ENCODE results near the gene SPHK2.

The SPHK2 gene

GRCh38 chr19:48628486-48629296 is 9.4 kb downstream of the SPHK2 start:
- H3K36me3 ChIP-seq (ENCODE audit: control insufficient read depth, low read length) = peaks cover 39% of the 10 kb centered on the region
- H3K27me3 ChIP-seq (ENCODE audit: control insufficient read depth, low read length) = no peaks in the 10 kb centered on the region
- no peak overlapping the region for H3K27ac ChIP-seq (ENCODE audit: low read depth, low read length)
- H3K79me2 ChIP-seq (ENCODE audit: control insufficient read depth, low read length) = peaks cover 20% of the 10 kb centered on the region
- peaks cover 4% of the 10 kb centered on the region; the same call in 1 of the 2 replicates for H3F3A ChIP-seq (ENCODE audit: control insufficient read depth, insufficient read depth)
- H3K4me1 ChIP-seq (ENCODE audit: control insufficient read depth, low read length) = peaks cover 20% of the 10 kb centered on the region
- no peak overlapping the region for H3K4me3 ChIP-seq (ENCODE audit: low read length)
- H4K20me1 ChIP-seq (ENCODE audit: control insufficient read depth, insufficient read depth, low read depth, low read length) = no peaks in the 10 kb centered on the region
- no peak overlapping the region for H3K4me2 ChIP-seq (ENCODE audit: low read length)
- H3K9me3 ChIP-seq (ENCODE audit: control insufficient read depth, insufficient read depth, low read length) = no peaks in the 10 kb centered on the region
- no peak for TF ChIP-seq EZH2phosphoT487 (IDR thresholded peaks at IDR 0.05; ENCODE audit: borderline replicate concordance, low read length)
- no peak for TF ChIP-seq CTCF (IDR thresholded peaks at IDR 0.05; ENCODE audit: low read depth, low read length, poor library complexity, severe bottlenecking)
- H3K9me2 ChIP-seq (replicated peaks; ENCODE audit: control insufficient read depth, low read length) = no peaks in the 10 kb centered on the region

GRCh38 chr19:48629297-48629598 is 9.9 kb downstream of the SPHK2 start:
- peaks cover 4% of the 10 kb centered on the region; the same call in 1 of the 2 replicates for H3F3A ChIP-seq (ENCODE audit: control insufficient read depth, insufficient read depth)
- TF ChIP-seq CTCF (IDR thresholded peaks at IDR 0.05; ENCODE audit: low read depth, low read length, poor library complexity, severe bottlenecking) (no peak), EZH2phosphoT487 (IDR thresholded peaks at IDR 0.05; ENCODE audit: borderline replicate concordance, low read length) (no peak)
- H3K4me1 ChIP-seq (ENCODE audit: control insufficient read depth, low read length) = peaks cover 23% of the 10 kb centered on the region
- no peak overlapping the region for H3K27ac ChIP-seq (ENCODE audit: low read depth, low read length)
- H4K20me1 ChIP-seq (ENCODE audit: control insufficient read depth, insufficient read depth, low read depth, low read length) = no peaks in the 10 kb centered on the region
- no peak overlapping the region for H3K4me3 ChIP-seq (ENCODE audit: low read length)
- no peaks in the 10 kb centered on the region for H3K27me3 ChIP-seq (ENCODE audit: control insufficient read depth, low read length)
- no peaks in the 10 kb centered on the region for H3K9me3 ChIP-seq (ENCODE audit: control insufficient read depth, insufficient read depth, low read length)
- H3K9me2 ChIP-seq (replicated peaks; ENCODE audit: control insufficient read depth, low read length) = no peaks in the 10 kb centered on the region
- H3K4me2 ChIP-seq (ENCODE audit: low read length) = no peak overlapping the region
- H3K36me3 ChIP-seq (ENCODE audit: control insufficient read depth, low read length) = peaks cover 39% of the 10 kb centered on the region
- peaks cover 23% of the 10 kb centered on the region for H3K79me2 ChIP-seq (ENCODE audit: control insufficient read depth, low read length)

- no peak overlapping the region for H3K4me2 ChIP-seq (ENCODE audit: low read length)
These were observed 10.4 kb downstream of the SPHK2 start for GRCh38 chr19:48629599-48630295.

More at GRCh38 chr19:48629599-48630295, 10.4 kb downstream of the SPHK2 start:
- H3K4me1 ChIP-seq (ENCODE audit: control insufficient read depth, low read length) = peaks cover 22% of the 10 kb centered on the region
- no peaks in the 10 kb centered on the region for H4K20me1 ChIP-seq (ENCODE audit: control insufficient read depth, insufficient read depth, low read depth, low read length)
- H3F3A ChIP-seq (ENCODE audit: control insufficient read depth, insufficient read depth) = peaks cover 4% of the 10 kb centered on the region; the same call in 1 of the 2 replicates
- H3K27me3 ChIP-seq (ENCODE audit: control insufficient read depth, low read length) = no peaks in the 10 kb centered on the region
- no peak overlapping the region for H3K27ac ChIP-seq (ENCODE audit: low read depth, low read length)
- TF ChIP-seq EZH2phosphoT487 (IDR thresholded peaks at IDR 0.05; ENCODE audit: borderline replicate concordance, low read length) (no peak), CTCF (IDR thresholded peaks at IDR 0.05; ENCODE audit: low read depth, low read length, poor library complexity, severe bottlenecking) (no peak)
- H3K36me3 ChIP-seq (ENCODE audit: control insufficient read depth, low read length) = peaks cover 39% of the 10 kb centered on the region
- H3K9me2 ChIP-seq (replicated peaks; ENCODE audit: control insufficient read depth, low read length) = no peaks in the 10 kb centered on the region
- peaks cover 20% of the 10 kb centered on the region for H3K79me2 ChIP-seq (ENCODE audit: control insufficient read depth, low read length)
- H3K4me3 ChIP-seq (ENCODE audit: low read length) = no peak overlapping the region
- no peaks in the 10 kb centered on the region for H3K9me3 ChIP-seq (ENCODE audit: control insufficient read depth, insufficient read depth, low read length)

All from DOHH2 (cell line).